Endothelial cell of umbilical vein (primary cell): ENCODE results near the gene SPRED1.

Experiments
- EZH2 ChIP-seq: IDR thresholded peaks from 2 replicates; pipeline ENCODE4 v1.6.1; 2012; ENCODE audit warnings: borderline replicate concordance, low read depth, mild to moderate bottlenecking, moderate library complexity, low read length, inconsistent platforms; ENCODE audit not compliant: severe bottlenecking
- JUN ChIP-seq: IDR thresholded peaks from 2 replicates; pipeline ENCODE4 v1.6.1; 2011; ENCODE audit warnings: borderline replicate concordance, low read depth; ENCODE audit not compliant: insufficient read length, insufficient read depth
- POLR2A ChIP-seq: IDR thresholded peaks from 2 replicates; pipeline ENCODE4 v1.6.1; 2012; ENCODE audit warnings: low read depth, mild to moderate bottlenecking, control low read depth, low read length
- POLR2AphosphoS5 ChIP-seq: IDR thresholded peaks from 2 replicates; pipeline ENCODE4 v1.6.1; 2012; ENCODE audit warnings: low read depth, mild to moderate bottlenecking, control low read depth, low read length, moderate library complexity; ENCODE audit not compliant: insufficient read depth
- TF ChIP-seq, protein P1 (sequence below), 2 donors: IDR thresholded peaks; 1 replicate in 1 of 2; 2 replicates in 1 of 2; pipeline ENCODE4 v1.5.1; 2011; ENCODE audit warnings: low read length in 2 of 2, mild to moderate bottlenecking in 2 of 2, moderate library complexity in 2 of 2, control low read depth in 1 of 2, inconsistent platforms in 1 of 2, low read depth in 1 of 2; ENCODE audit not compliant: insufficient read depth in 1 of 2; ENCODE audit errors: extremely low read depth in 1 of 2
- TF ChIP-seq, protein P2 (sequence below): IDR thresholded peaks from 2 replicates; pipeline ENCODE4 v1.6.1; 2011; ENCODE audit not compliant: insufficient read depth, insufficient read length

DNA sequence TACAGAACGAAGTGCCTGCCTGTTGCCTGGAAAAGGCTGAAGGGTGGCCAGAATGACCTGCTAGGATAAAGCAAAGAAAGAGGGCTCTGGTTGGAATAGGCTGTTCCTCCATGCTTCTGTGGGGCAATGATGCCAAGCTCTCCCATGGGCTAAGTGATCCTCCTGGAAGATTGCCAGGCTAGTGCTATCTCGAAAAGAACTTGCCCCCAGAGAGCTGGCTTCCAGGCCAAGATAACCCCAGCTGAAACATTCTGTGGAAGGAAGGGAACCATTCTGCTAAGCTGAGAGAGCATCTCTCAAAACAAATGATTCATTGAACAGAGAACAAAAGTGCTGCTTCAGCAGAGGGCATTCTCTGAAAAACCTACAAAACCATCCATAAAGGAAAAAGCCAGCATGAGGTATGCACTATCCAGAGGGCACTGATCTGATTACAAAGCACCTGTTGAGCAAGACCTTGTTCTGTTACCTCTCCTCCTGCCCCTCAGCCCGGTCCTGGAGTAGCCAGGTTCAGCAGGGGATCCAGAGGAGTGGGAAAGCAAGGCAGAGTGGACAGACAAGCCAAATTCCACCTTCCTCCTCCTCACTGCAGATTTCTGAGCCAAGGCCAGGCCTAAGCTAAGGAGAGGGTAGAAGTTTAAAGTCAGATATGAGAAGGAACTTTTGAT, 31.9 kb upstream of the SPRED1 start:
- TF ChIP-seq, protein P1, sequence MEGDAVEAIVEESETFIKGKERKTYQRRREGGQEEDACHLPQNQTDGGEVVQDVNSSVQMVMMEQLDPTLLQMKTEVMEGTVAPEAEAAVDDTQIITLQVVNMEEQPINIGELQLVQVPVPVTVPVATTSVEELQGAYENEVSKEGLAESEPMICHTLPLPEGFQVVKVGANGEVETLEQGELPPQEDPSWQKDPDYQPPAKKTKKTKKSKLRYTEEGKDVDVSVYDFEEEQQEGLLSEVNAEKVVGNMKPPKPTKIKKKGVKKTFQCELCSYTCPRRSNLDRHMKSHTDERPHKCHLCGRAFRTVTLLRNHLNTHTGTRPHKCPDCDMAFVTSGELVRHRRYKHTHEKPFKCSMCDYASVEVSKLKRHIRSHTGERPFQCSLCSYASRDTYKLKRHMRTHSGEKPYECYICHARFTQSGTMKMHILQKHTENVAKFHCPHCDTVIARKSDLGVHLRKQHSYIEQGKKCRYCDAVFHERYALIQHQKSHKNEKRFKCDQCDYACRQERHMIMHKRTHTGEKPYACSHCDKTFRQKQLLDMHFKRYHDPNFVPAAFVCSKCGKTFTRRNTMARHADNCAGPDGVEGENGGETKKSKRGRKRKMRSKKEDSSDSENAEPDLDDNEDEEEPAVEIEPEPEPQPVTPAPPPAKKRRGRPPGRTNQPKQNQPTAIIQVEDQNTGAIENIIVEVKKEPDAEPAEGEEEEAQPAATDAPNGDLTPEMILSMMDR (IDR thresholded peaks at IDR 0.05; ENCODE audit: extremely low read depth in 1 of 2, insufficient read depth in 1 of 2, low read depth in 1 of 2, low read length in 2 of 2): no peak
- TF ChIP-seq EZH2: no peak
- TF ChIP-seq, protein P2, sequence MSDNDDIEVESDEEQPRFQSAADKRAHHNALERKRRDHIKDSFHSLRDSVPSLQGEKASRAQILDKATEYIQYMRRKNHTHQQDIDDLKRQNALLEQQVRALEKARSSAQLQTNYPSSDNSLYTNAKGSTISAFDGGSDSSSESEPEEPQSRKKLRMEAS: no peak
- no peak for TF ChIP-seq POLR2A
- TF ChIP-seq JUN: no peak
- no peak for TF ChIP-seq POLR2AphosphoS5
